GM12878 (cell line): ENCODE results near the gene RPRD1A. TPM values are rescaled to one million over a fixed set of nuclear protein-coding genes. Genes with fewer than 3 reads are reported as not detected.

Experiments used
- ATAC-seq: fragments of 200-7000 bp; cut with Tn5 transposase; 3 replicates; pipeline ENCODE4 v1.9.1; 2020; ENCODE audit warnings: mild to moderate bottlenecking, moderate library complexity
- BruUV-seq: library from RNA; stranded (reverse); fragments of 400-500 nt; replicated peaks from 2 replicates; lab custom pipeline; 2021; lab: Mats Ljungman, UMichigan
- CTCF ChIA-PET: fragments of 300-600 bp; sonication (Branson Sonifier 250); formaldehyde crosslinking; extraction: SDS; loops from one replicate; lab custom pipeline; 2021; ENCODE audit warnings: inconsistent platforms; lab: Yijun Ruan, JAX
- POLR2A ChIA-PET: fragments of 350-600 bp; formaldehyde crosslinking; extraction: SDS; loops from one replicate; lab custom pipeline; 2021; ENCODE audit warnings: inconsistent platforms; lab: Charles Lee
- RAD21 ChIA-PET: fragments of 300-600 bp; sonication (Branson Sonifier 250); formaldehyde crosslinking; loops from one replicate; lab custom pipeline; 2023; ENCODE audit warnings: antibody characterized with exemption; ENCODE audit not compliant: unreplicated experiment; lab: Charles Lee
- SMC1A ChIA-PET: fragments of 300-600 bp; sonication (Branson Sonifier 250); formaldehyde crosslinking; loops from one replicate; lab custom pipeline; 2023; ENCODE audit not compliant: unreplicated experiment, uncharacterized antibody; lab: Charles Lee
- DNase-seq: peaks from one replicate; pipeline ENCODE4 v3.0.0-alpha.2; 2011; ENCODE audit warnings: low read depth, low spot score
- FAIRE-seq: peaks from 3 replicates; lab custom pipeline; 2011; peaks lifted over from hg19 to GRCh38; lab: Jason Lieb, UNC
- H2AFZ ChIP-seq: 2 replicates; pipeline ENCODE4 v1.6.0; 2011; ENCODE audit warnings: low read depth, low read length, control low read depth; ENCODE audit not compliant: control insufficient read depth
- H3K27ac ChIP-seq: 2 replicates; pipeline ENCODE4 v1.5.1; 2011; ENCODE audit warnings: control low read depth; ENCODE audit not compliant: control insufficient read depth, insufficient read depth
- H3K27me3 ChIP-seq, 2 experiments: replicated peaks in 1 of 2; 2 replicates each; pipeline versions ENCODE4 v1.6.0 to v1.6.1; 2011; ENCODE audit warnings: low read length in 1 of 2; ENCODE audit not compliant: control insufficient read depth in 2 of 2, insufficient read depth in 2 of 2
- H3K36me3 ChIP-seq, 2 experiments: 2 replicates each; pipeline ENCODE4 v1.5.1; 2011; ENCODE audit warnings: low read length in 1 of 2; ENCODE audit not compliant: control insufficient read depth in 2 of 2, insufficient read depth in 2 of 2
- H3K4me1 ChIP-seq: 2 replicates; pipeline ENCODE4 v1.6.1; 2011; ENCODE audit warnings: mild to moderate bottlenecking, low read length, moderate library complexity, mixed read lengths; ENCODE audit not compliant: control insufficient read depth, insufficient read depth
- H3K4me2 ChIP-seq: 2 replicates; pipeline ENCODE4 v1.6.0; 2011; ENCODE audit warnings: control low read depth; ENCODE audit not compliant: control insufficient read depth, insufficient read depth
- H3K4me3 ChIP-seq: fragments of 200-600 bp; sonication (generic); 2 replicates; pipeline ENCODE4 v1.5.1; 2016
- H3K79me2 ChIP-seq: 2 replicates; pipeline ENCODE4 v1.6.0; 2011; ENCODE audit warnings: low read length; ENCODE audit not compliant: control insufficient read depth, insufficient read depth
- H3K9ac ChIP-seq: 2 replicates; pipeline ENCODE4 v1.8.0; 2011; ENCODE audit warnings: low read length, control low read depth, mixed read lengths; ENCODE audit not compliant: control insufficient read depth, insufficient read depth
- H3K9me3 ChIP-seq: replicated peaks from 3 replicates; pipeline ENCODE4 v1.5.1; 2011; ENCODE audit warnings: mild to moderate bottlenecking, low read length; ENCODE audit not compliant: control insufficient read depth, insufficient read depth
- H4K20me1 ChIP-seq: 2 replicates; pipeline ENCODE4 v1.6.0; 2011; ENCODE audit not compliant: control insufficient read depth, insufficient read depth
- E2F8 ChIP-seq: fragments of 450-650 bp; IDR thresholded peaks from 2 replicates; pipeline ENCODE4 v1.6.1; 2018; ENCODE audit warnings: mild to moderate bottlenecking, low read depth, moderate library complexity; ENCODE audit not compliant: partially characterized antibody
- FOS ChIP-seq: IDR thresholded peaks from 3 replicates; pipeline ENCODE4 v1.6.1; 2011; ENCODE audit warnings: borderline replicate concordance; ENCODE audit not compliant: insufficient read length; ENCODE audit errors: extremely low read depth
- GABPA ChIP-seq: IDR thresholded peaks from 2 replicates; pipeline ENCODE4 v1.6.1; 2014; ENCODE audit warnings: antibody characterized with exemption, low read depth, mild to moderate bottlenecking, inconsistent platforms
- IKZF2 ChIP-seq, 2 experiments: fragments of 450-650 bp; IDR thresholded peaks; 2 replicates each; pipeline ENCODE4 v1.6.1; 2017; ENCODE audit warnings: mild to moderate bottlenecking in 2 of 2, moderate library complexity in 2 of 2
- MEF2A ChIP-seq: IDR thresholded peaks from 2 replicates; pipeline ENCODE4 v1.6.1; 2011; ENCODE audit warnings: low read depth, mild to moderate bottlenecking, low read length, moderate library complexity; ENCODE audit not compliant: insufficient read depth
- NBN ChIP-seq: fragments of 450-650 bp; IDR thresholded peaks from 2 replicates; pipeline ENCODE4 v1.6.1; 2016
- NFYB ChIP-seq: IDR thresholded peaks from 2 replicates; pipeline ENCODE4 v1.6.1; 2011; ENCODE audit warnings: low read depth, mild to moderate bottlenecking, low read length, improper control_type of control experiment, moderate library complexity; ENCODE audit not compliant: insufficient read depth
- PBX3 ChIP-seq: IDR thresholded peaks from 2 replicates; pipeline ENCODE4 v1.6.1; 2011; ENCODE audit warnings: mild to moderate bottlenecking, low read depth, low read length, moderate library complexity; ENCODE audit not compliant: insufficient replicate concordance
- RAD51 ChIP-seq: fragments of 450-650 bp; IDR thresholded peaks from 2 replicates; pipeline ENCODE4 v1.6.1; 2016; ENCODE audit warnings: moderate library complexity, mild to moderate bottlenecking, inconsistent platforms
- RFX5 ChIP-seq: IDR thresholded peaks from 2 replicates; pipeline ENCODE4 v1.6.1; 2011; ENCODE audit warnings: low read depth, low read length, improper control_type of control experiment
- YBX1 ChIP-seq: fragments of 450-650 bp; IDR thresholded peaks from 2 replicates; pipeline ENCODE4 v1.6.1; 2016; ENCODE audit warnings: antibody characterized with exemption
- ZBED1 ChIP-seq: IDR thresholded peaks from 2 replicates; pipeline ENCODE4 v1.6.1; 2016; ENCODE audit warnings: borderline replicate concordance
- ZBTB40 ChIP-seq: fragments of 450-650 bp; IDR thresholded peaks from 2 replicates; pipeline ENCODE4 v1.6.1; 2016; ENCODE audit warnings: mild to moderate bottlenecking, moderate library complexity, borderline replicate concordance
- WGBS: methylation state at CpG from one replicate; pipeline ENCODE4 v1.1.6; 2016; ENCODE audit warnings: low lambda C conversion rate; ENCODE audit not compliant: insufficient replicate concordance, insufficient coverage; ENCODE audit errors: missing lambda C conversion rate; 5-methylcytosine and 5-hydroxymethylcytosine counted together
- in situ Hi-C: fragments of 300-500 bp; cut with MboI; formaldehyde crosslinking; loops from 9 replicates; pipeline ENCODE4 v1.14.3; 2018; ENCODE audit warnings: mixed read lengths
- intact Hi-C: fragments of 100-400 bp; cut with micrococcal nuclease; formaldehyde crosslinking; loops from one replicate; pipeline ENCODE4 v1.14.2; 2022; ENCODE audit not compliant: unreplicated experiment
- polyA plus RNA-seq, 11 experiments: library from polyadenylated mRNA; depleted of rRNA in 4 of 11; unstranded in 6 of 11; stranded (reverse) in 5 of 11; fragments of >200 nt; fragmentation: Nextera tagmentation in 4 of 11; fragmentation: Illumina TruSeq in 1 of 11; extraction: Ambion mirVana in 4 of 11; extraction: Trizol in 1 of 11; gene quantifications; 1 replicate in 1 of 11; 2 replicates in 10 of 11; pipeline versions ENCODE4 v1.2.1 to v1.2.3, GENCODE V29; 2011 to 2016; ENCODE audit warnings: inconsistent platforms in 2 of 11, missing spikeins in 2 of 11, low read depth in 1 of 11
- total RNA-seq, 4 experiments: library from RNA; depleted of rRNA in 3 of 4; stranded (reverse); fragments of >200 nt in 3 of 4; fragmentation: Illumina TruSeq in 1 of 4; extraction: Trizol in 1 of 4; gene quantifications; 2 replicates each; pipeline versions ENCODE4 v1.2.1 to v1.2.3, GENCODE V29; 2013 to 2021

The RPRD1A gene
- total and polyA plus RNA-seq, 10 of the 15 experiments (the other 5 are each of a cell fraction or from before 2014, with no cell fraction given), result 16.2 to 66.2 (median 36.2) TPM

GRCh38 chr18:36101943-36102342 is 34.6 kb upstream of the RPRD1A start:
- 67% methylated on average over 7 of the region's 7 CpGs for WGBS
- in situ Hi-C loops, result no loop called here
- BruUV-seq, result no TSS peak
- no peak overlapping the region for H3K4me3 ChIP-seq
- intact Hi-C loops, result no loop called here
- ChIA-PET SMC1A (interaction anchor here (0.6 kb wide), 1 partner anchor 482 kb away, joined by 3 read pairs; no protein-coding TSS in a partner anchor), CTCF (interaction anchor here (0.5 to 1.1 kb wide), 2 partner anchors 50 to 586 kb away, joined by 3 read pairs; no protein-coding TSS in a partner anchor), POLR2A (interaction anchor here (0.7 kb wide), 1 partner anchor 283 kb away, joined by 3 read pairs; no protein-coding TSS in a partner anchor), RAD21 (interaction anchor here (1.0 to 1.1 kb wide), 2 partner anchors 179 to 183 kb away, joined by 3 read pairs; no protein-coding TSS in a partner anchor)
- ATAC-seq (no peak), DNase-seq (no peak), FAIRE-seq (no peak)
- H3K9me3 ChIP-seq, result peaks cover 1% of the 10 kb centered on the region; the same call in 2 of the 3 replicates
- no peaks in the 10 kb centered on the region for H4K20me1 ChIP-seq
- H3K79me2 ChIP-seq, result no peaks in the 10 kb centered on the region
- no peaks in the 10 kb centered on the region for H3K27me3 ChIP-seq
- no peaks in the 10 kb centered on the region for H3K36me3 ChIP-seq
- no peak overlapping the region for H3K9ac ChIP-seq
- no peaks in the 10 kb centered on the region for H3K4me1 ChIP-seq
- no peak overlapping the region for H2AFZ ChIP-seq
- H3K27ac ChIP-seq, result no peak overlapping the region
- H3K4me2 ChIP-seq, result no peak overlapping the region
- TF ChIP-seq RFX5, result no peak
- no peak for TF ChIP-seq YBX1
- no peak for TF ChIP-seq PBX3
- TF ChIP-seq NFYB, result no peak
- no peak for TF ChIP-seq NBN
- no peak for TF ChIP-seq FOS
- no peak for TF ChIP-seq ZBTB40
- no peak for TF ChIP-seq GABPA
- TF ChIP-seq ZBED1, result no peak
- no peak for TF ChIP-seq RAD51
- no peak for TF ChIP-seq E2F8
- TF ChIP-seq MEF2A, result no peak
- TF ChIP-seq IKZF2 (IDR thresholded peaks at IDR 0.05), result no peak
